HCT116 (cell line): ENCODE data around the gene MGME1. TPM values are rescaled to one million over a fixed set of nuclear protein-coding genes. Genes with fewer than 3 reads are reported as not detected.

Source experiments
- ATAC-seq: fragments of 200-7000 bp; cut with Tn5 transposase; 2 replicates; pipeline ENCODE4 v1.9.1; 2020; ENCODE audit warnings: mild to moderate bottlenecking, moderate library complexity
- BruUV-seq: library from RNA; stranded (reverse); fragments of 400-500 nt; replicated peaks from 2 replicates; lab custom pipeline; 2021; lab: Mats Ljungman, UMichigan
- CTCF ChIA-PET: fragments of 300-600 bp; sonication (Branson Sonifier 250); formaldehyde crosslinking; loops from one replicate; lab custom pipeline; 2021; ENCODE audit warnings: antibody characterized with exemption; lab: Charles Lee
- POLR2A ChIA-PET: fragments of 300-600, 350-600 bp; sonication (Branson Sonifier 250); formaldehyde crosslinking; loops from one replicate; lab custom pipeline; 2021; ENCODE audit warnings: antibody characterized with exemption; lab: Charles Lee
- RAD21 ChIA-PET, 2 experiments: fragments of 300-600 bp; sonication (Branson Sonifier 250); formaldehyde crosslinking; loops; one replicate each; lab custom pipeline; 2023; ENCODE audit warnings: low total read pairs in 2 of 2; ENCODE audit not compliant: uncharacterized antibody in 2 of 2, unreplicated experiment in 2 of 2, low non-redundant PET in 1 of 2; lab: Charles Lee
- DNase-seq: peaks from one replicate; pipeline ENCODE4 v3.0.0-alpha.2; 2010; ENCODE audit warnings: low read depth, low spot score
- H2AFZ ChIP-seq: fragments of 200-600 bp; shearing (Covaris generic), sonication (generic); 2 replicates; pipeline ENCODE4 v1.6.1; 2017; ENCODE audit warnings: low read depth, mixed run types, mixed read lengths, antibody characterized with exemption, low read length; ENCODE audit not compliant: poor library complexity, severe bottlenecking
- H3K27ac ChIP-seq: 2 replicates; pipeline ENCODE4 v1.5.1; 2012; ENCODE audit warnings: low read depth, low read length
- H3K27me3 ChIP-seq: fragments of 200-600 bp; sonication (generic); 2 replicates; pipeline ENCODE4 v1.6.1; 2016; ENCODE audit warnings: mixed run types, low read length, mixed read lengths; ENCODE audit not compliant: insufficient read depth
- H3K36me3 ChIP-seq, 2 experiments: fragments of 200-500 bp in 1 of 2; fragments of 200-600 bp in 1 of 2; sonication (Bioruptor generic) in 1 of 2; sonication (generic) in 1 of 2; 2 replicates each; pipeline versions ENCODE4 v1.5.1 to v1.6.1; 2014 to 2016; ENCODE audit warnings: low read length in 2 of 2, inconsistent platforms in 1 of 2, mixed read lengths in 1 of 2, mixed run types in 1 of 2; ENCODE audit not compliant: insufficient read depth in 2 of 2, control insufficient read depth in 1 of 2
- H3K4me1 ChIP-seq, 2 experiments: fragments of 200-600 bp in 1 of 2; sonication (generic) in 1 of 2; 2 replicates each; pipeline versions ENCODE4 v1.5.1 to v1.6.1; 2012 to 2017; ENCODE audit warnings: low read length in 2 of 2, inconsistent platforms in 1 of 2, mild to moderate bottlenecking in 1 of 2, mixed read lengths in 1 of 2, mixed run types in 1 of 2, moderate library complexity in 1 of 2; ENCODE audit not compliant: insufficient read depth in 2 of 2, control insufficient read depth in 1 of 2
- H3K4me2 ChIP-seq: fragments of 200-600 bp; sonication (generic); 2 replicates; pipeline ENCODE4 v1.6.1; 2017; ENCODE audit warnings: mixed run types, low read length, mixed read lengths
- H3K4me3 ChIP-seq, 2 experiments: fragments of 200-600 bp in 1 of 2; sonication (generic) in 1 of 2; replicated peaks in 1 of 2; 2 replicates each; pipeline ENCODE4 v1.5.1; 2011 to 2016; ENCODE audit warnings: low read length in 2 of 2, control low read depth in 1 of 2, low read depth in 1 of 2, mild to moderate bottlenecking in 1 of 2, mixed read lengths in 1 of 2, mixed run types in 1 of 2
- H3K79me2 ChIP-seq: fragments of 200-600 bp; sonication (generic); 2 replicates; pipeline ENCODE4 v1.6.1; 2017; ENCODE audit warnings: mild to moderate bottlenecking, mixed run types, low read length, moderate library complexity, mixed read lengths; ENCODE audit not compliant: insufficient read depth
- H3K9ac ChIP-seq: fragments of 200-600 bp; sonication (generic); 2 replicates; pipeline ENCODE4 v1.6.1; 2016; ENCODE audit warnings: low read length, mixed read lengths
- H3K9me2 ChIP-seq: fragments of 200-600 bp; sonication (generic), shearing (Covaris generic); 2 replicates; pipeline ENCODE4 v1.6.1; 2017; ENCODE audit warnings: mixed run types, mild to moderate bottlenecking, moderate library complexity; ENCODE audit not compliant: insufficient read depth
- H3K9me3 ChIP-seq, 2 experiments: fragments of 200-500 bp in 1 of 2; fragments of 200-600 bp in 1 of 2; sonication (Bioruptor generic) in 1 of 2; sonication (generic) in 1 of 2; 2 replicates each; pipeline ENCODE4 v1.6.1; 2014 to 2017; ENCODE audit warnings: low read length in 2 of 2, mixed read lengths in 2 of 2, inconsistent platforms in 1 of 2, low read depth in 1 of 2, mild to moderate bottlenecking in 1 of 2, mixed run types in 1 of 2, moderate library complexity in 1 of 2; ENCODE audit not compliant: control insufficient read depth in 1 of 2, insufficient read depth in 1 of 2
- H4K20me1 ChIP-seq: fragments of 200-600 bp; sonication (generic), shearing (Covaris generic); 2 replicates; pipeline ENCODE4 v1.6.1; 2017; ENCODE audit warnings: mixed run types, mild to moderate bottlenecking, moderate library complexity; ENCODE audit not compliant: insufficient read depth
- CBX3 ChIP-seq: IDR thresholded peaks from 2 replicates; pipeline ENCODE4 v1.6.1; 2012; ENCODE audit warnings: low read depth
- CEBPB ChIP-seq: IDR thresholded peaks from 2 replicates; pipeline ENCODE4 v1.6.1; 2012; ENCODE audit warnings: low read depth
- EGR1 ChIP-seq: IDR thresholded peaks from 2 replicates; pipeline ENCODE4 v1.6.1; 2012; ENCODE audit warnings: low read depth
- EZH2 ChIP-seq: fragments of 200-600 bp; sonication (generic); IDR thresholded peaks from 2 replicates; pipeline ENCODE4 v1.6.1; 2017; ENCODE audit warnings: antibody characterized with exemption, mixed run types
- EZH2phosphoT487 ChIP-seq: fragments of 200-600 bp; IDR thresholded peaks from 2 replicates; pipeline ENCODE4 v1.6.1; 2018; ENCODE audit warnings: antibody characterized with exemption, borderline replicate concordance
- FOSL1 ChIP-seq: IDR thresholded peaks from 2 replicates; pipeline ENCODE4 v1.6.1; 2012; ENCODE audit warnings: low read depth
- JUND ChIP-seq: IDR thresholded peaks from 2 replicates; pipeline ENCODE4 v1.6.1; 2012
- POLR2A ChIP-seq: IDR thresholded peaks from 2 replicates; pipeline ENCODE4 v1.7.0; 2011; ENCODE audit warnings: borderline replicate concordance; ENCODE audit not compliant: insufficient read depth, insufficient read length; ENCODE audit errors: extremely low read depth
- POLR2AphosphoS5 ChIP-seq: IDR thresholded peaks from 2 replicates; pipeline ENCODE4 v1.6.1; 2011; ENCODE audit warnings: mild to moderate bottlenecking, low read depth, low read length, moderate library complexity
- RAD21 ChIP-seq: IDR thresholded peaks from 2 replicates; pipeline ENCODE4 v1.6.1; 2012; ENCODE audit warnings: low read depth, mild to moderate bottlenecking
- TCF7L2 ChIP-seq: IDR thresholded peaks from 2 replicates; pipeline ENCODE4 v1.7.0; 2011; ENCODE audit warnings: borderline replicate concordance, inconsistent platforms; ENCODE audit not compliant: insufficient read depth, insufficient read length; ENCODE audit errors: extremely low read depth
- YY1 ChIP-seq: IDR thresholded peaks from 2 replicates; pipeline ENCODE4 v1.6.1; 2011; ENCODE audit warnings: low read length, low read depth, moderate library complexity, mild to moderate bottlenecking; ENCODE audit not compliant: insufficient replicate concordance; ENCODE audit errors: extremely low read depth
- ZFX ChIP-seq: fragments of 450-650 bp; IDR thresholded peaks from 2 replicates; pipeline ENCODE4 v1.6.1; 2017
- ZNF274 ChIP-seq: fragments of 200-500 bp; sonication (Bioruptor generic); IDR thresholded peaks from 2 replicates; pipeline ENCODE4 v1.6.1; 2014; ENCODE audit warnings: mild to moderate bottlenecking, low read depth, low read length, inconsistent platforms
- intact Hi-C: fragments of 100-400 bp; cut with micrococcal nuclease; formaldehyde crosslinking; loops from 2 replicates; pipeline ENCODE4 v1.10.0; 2022
- total RNA-seq: library from RNA; stranded (reverse); gene quantifications from one replicate; pipeline ENCODE4 v1.2.1, GENCODE V29; 2021; ENCODE audit not compliant: unreplicated experiment
- TF ChIP-seq, protein P1 (sequence below): IDR thresholded peaks from 2 replicates; pipeline ENCODE4 v1.6.1; 2012; ENCODE audit warnings: low read depth
- TF ChIP-seq, protein P2 (sequence below), 3 experiments: fragments of 200-600 bp in 1 of 3; sonication (generic) in 1 of 3; IDR thresholded peaks in 2 of 3; conservative IDR thresholded peaks in 1 of 3; 2 replicates each; pipeline ENCODE4 v1.5.1; 2012 to 2017; ENCODE audit warnings: low read depth in 2 of 3, low read length in 2 of 3, antibody characterized with exemption in 1 of 3, borderline replicate concordance in 1 of 3, control low read depth in 1 of 3, mild to moderate bottlenecking in 1 of 3, mixed read lengths in 1 of 3, mixed run types in 1 of 3, moderate library complexity in 1 of 3; ENCODE audit not compliant: insufficient read depth in 1 of 3
- TF ChIP-seq, protein P3 (sequence below): IDR thresholded peaks from 2 replicates; pipeline ENCODE4 v1.6.1; 2012

Gene MGME1
- total RNA-seq, 1 experiment from 2014 or later, result 37.1 TPM

DNA sequence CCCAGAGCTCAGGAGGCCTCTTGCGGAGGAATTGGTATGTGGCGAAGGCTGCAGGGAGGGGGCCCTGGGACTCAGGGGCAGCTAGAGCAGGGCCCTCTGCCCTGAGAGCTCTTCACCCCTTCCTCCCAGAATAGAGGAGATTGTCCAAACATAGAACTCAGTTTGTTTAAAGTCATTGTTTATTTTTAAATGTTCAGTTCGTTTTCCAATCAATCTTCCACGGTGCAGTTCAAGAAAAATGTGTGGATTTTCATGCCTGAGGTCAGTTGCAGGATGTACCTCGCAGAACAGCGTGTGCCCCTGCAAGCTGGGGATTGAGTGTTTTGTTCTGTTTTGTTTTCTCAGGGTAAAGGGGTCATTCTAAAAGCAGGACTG, 37.2 kb downstream of the MGME1 start:
- intact Hi-C loops, result no loop called here
- Histone ChIP-seq H3K9ac (no peak overlapping the region), H3K4me2 (no peak overlapping the region), H3K79me2 (no peaks in the 10 kb centered on the region), H3K27ac (no peak overlapping the region), H3K36me3 (no peaks in the 10 kb centered on the region), H3K9me3 (no peaks in the 10 kb centered on the region), H3K4me3 (no peak overlapping the region), H3K4me1 (no peaks in the 10 kb centered on the region), H4K20me1 (no peaks in the 10 kb centered on the region), H3K27me3 (no peaks in the 10 kb centered on the region), H3K9me2 (no peaks in the 10 kb centered on the region), H2AFZ (no peak overlapping the region)
- BruUV-seq, result no TSS peak
- ChIA-PET POLR2A (no interaction called here), RAD21 (no interaction called here), CTCF (no interaction called here)
- ATAC-seq (no peak), DNase-seq (no peak)
- no peak for TF ChIP-seq CBX3
- TF ChIP-seq FOSL1, result no peak
- TF ChIP-seq EZH2phosphoT487, result no peak
- TF ChIP-seq JUND, result no peak
- no peak for TF ChIP-seq POLR2A

DNA sequence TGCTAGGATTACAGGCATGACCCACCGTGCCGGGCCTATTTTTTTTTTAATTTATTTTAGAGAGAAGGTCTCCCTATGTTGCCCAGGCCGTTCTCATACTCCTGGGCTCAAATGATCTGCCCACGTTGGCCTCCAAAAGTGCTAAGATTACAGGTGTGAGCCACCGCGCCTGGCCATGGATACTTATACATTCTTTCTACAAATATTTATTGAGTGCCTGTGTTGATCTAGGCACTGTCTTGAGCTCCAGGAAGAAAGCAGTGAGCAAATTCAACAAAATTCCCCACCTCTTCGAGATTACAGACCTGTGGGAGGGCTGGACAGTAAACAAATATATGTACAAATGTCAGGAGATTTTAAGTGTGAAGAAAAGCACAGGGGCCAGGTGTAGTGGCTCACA, 37.9 kb downstream of the MGME1 start:
- Histone ChIP-seq H3K4me3 (no peak overlapping the region), H3K27me3 (no peaks in the 10 kb centered on the region), H3K4me2 (no peak overlapping the region), H3K9me2 (no peaks in the 10 kb centered on the region), H4K20me1 (no peaks in the 10 kb centered on the region), H3K79me2 (no peaks in the 10 kb centered on the region), H3K36me3 (no peaks in the 10 kb centered on the region), H3K4me1 (no peaks in the 10 kb centered on the region), H3K27ac (no peak overlapping the region), H2AFZ (no peak overlapping the region), H3K9ac (no peak overlapping the region), H3K9me3 (no peaks in the 10 kb centered on the region)
- DNase-seq (no peak), ATAC-seq (no peak)
- ChIA-PET POLR2A (no interaction called here), RAD21 (no interaction called here), CTCF (no interaction called here)
- intact Hi-C loops, result no loop called here
- TF ChIP-seq EGR1 (no peak), FOSL1 (no peak), EZH2 (no peak), ZNF274 (no peak), RAD21 (no peak), ZFX (no peak), CEBPB (no peak), EZH2phosphoT487 (no peak), YY1 (no peak), POLR2AphosphoS5 (no peak), TCF7L2 (no peak), CBX3 (no peak), JUND (no peak)
- TF ChIP-seq, protein P1, sequence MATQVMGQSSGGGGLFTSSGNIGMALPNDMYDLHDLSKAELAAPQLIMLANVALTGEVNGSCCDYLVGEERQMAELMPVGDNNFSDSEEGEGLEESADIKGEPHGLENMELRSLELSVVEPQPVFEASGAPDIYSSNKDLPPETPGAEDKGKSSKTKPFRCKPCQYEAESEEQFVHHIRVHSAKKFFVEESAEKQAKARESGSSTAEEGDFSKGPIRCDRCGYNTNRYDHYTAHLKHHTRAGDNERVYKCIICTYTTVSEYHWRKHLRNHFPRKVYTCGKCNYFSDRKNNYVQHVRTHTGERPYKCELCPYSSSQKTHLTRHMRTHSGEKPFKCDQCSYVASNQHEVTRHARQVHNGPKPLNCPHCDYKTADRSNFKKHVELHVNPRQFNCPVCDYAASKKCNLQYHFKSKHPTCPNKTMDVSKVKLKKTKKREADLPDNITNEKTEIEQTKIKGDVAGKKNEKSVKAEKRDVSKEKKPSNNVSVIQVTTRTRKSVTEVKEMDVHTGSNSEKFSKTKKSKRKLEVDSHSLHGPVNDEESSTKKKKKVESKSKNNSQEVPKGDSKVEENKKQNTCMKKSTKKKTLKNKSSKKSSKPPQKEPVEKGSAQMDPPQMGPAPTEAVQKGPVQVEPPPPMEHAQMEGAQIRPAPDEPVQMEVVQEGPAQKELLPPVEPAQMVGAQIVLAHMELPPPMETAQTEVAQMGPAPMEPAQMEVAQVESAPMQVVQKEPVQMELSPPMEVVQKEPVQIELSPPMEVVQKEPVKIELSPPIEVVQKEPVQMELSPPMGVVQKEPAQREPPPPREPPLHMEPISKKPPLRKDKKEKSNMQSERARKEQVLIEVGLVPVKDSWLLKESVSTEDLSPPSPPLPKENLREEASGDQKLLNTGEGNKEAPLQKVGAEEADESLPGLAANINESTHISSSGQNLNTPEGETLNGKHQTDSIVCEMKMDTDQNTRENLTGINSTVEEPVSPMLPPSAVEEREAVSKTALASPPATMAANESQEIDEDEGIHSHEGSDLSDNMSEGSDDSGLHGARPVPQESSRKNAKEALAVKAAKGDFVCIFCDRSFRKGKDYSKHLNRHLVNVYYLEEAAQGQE, result no peak
- TF ChIP-seq, protein P2, sequence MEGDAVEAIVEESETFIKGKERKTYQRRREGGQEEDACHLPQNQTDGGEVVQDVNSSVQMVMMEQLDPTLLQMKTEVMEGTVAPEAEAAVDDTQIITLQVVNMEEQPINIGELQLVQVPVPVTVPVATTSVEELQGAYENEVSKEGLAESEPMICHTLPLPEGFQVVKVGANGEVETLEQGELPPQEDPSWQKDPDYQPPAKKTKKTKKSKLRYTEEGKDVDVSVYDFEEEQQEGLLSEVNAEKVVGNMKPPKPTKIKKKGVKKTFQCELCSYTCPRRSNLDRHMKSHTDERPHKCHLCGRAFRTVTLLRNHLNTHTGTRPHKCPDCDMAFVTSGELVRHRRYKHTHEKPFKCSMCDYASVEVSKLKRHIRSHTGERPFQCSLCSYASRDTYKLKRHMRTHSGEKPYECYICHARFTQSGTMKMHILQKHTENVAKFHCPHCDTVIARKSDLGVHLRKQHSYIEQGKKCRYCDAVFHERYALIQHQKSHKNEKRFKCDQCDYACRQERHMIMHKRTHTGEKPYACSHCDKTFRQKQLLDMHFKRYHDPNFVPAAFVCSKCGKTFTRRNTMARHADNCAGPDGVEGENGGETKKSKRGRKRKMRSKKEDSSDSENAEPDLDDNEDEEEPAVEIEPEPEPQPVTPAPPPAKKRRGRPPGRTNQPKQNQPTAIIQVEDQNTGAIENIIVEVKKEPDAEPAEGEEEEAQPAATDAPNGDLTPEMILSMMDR (IDR thresholded peaks at IDR 0.05 in 2 of 3, conservative IDR thresholded peaks at IDR 0.05 in 1 of 3; ENCODE audit: borderline replicate concordance in 1 of 3, insufficient read depth in 1 of 3, low read depth in 2 of 3, low read length in 2 of 3), result no peak
- TF ChIP-seq, protein P3, sequence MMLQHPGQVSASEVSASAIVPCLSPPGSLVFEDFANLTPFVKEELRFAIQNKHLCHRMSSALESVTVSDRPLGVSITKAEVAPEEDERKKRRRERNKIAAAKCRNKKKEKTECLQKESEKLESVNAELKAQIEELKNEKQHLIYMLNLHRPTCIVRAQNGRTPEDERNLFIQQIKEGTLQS, result no peak
- BruUV-seq, result no TSS peak
